ENCODE data around the gene CRYBB1. TPM values are rescaled to one million over a fixed set of nuclear protein-coding genes. Genes with fewer than 3 reads are reported as not detected.
"Not testable (repeated sequence)": the region's sequence is repeated elsewhere in the genome, so short reads cannot be mapped to it uniquely, and the experiment has no call there.

The CRYBB1 gene
- polyA plus RNA-seq, 1 donor, result 1.1 TPM

DNA sequence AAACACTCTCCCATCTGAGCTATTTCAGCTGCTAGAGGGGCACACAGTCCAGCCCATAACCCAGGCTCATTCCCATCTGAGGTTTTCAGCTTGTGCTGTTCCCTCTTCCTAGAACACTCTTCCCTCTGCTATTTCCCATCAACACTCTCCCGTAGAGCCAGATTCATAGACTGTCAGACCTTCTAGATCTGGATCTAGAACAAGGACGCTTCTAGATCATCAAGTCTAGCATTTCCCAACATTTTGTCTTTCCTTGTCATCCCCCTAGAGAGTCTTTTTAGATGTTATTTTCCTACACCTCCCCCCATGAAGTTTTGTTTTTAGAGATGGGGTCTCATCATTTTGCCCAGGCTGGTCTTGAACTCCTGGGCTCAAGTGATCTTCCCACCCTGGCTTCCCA lies 17.3 kb upstream of the CRYBB1 start:
- no peak for DNase-seq

DNA sequence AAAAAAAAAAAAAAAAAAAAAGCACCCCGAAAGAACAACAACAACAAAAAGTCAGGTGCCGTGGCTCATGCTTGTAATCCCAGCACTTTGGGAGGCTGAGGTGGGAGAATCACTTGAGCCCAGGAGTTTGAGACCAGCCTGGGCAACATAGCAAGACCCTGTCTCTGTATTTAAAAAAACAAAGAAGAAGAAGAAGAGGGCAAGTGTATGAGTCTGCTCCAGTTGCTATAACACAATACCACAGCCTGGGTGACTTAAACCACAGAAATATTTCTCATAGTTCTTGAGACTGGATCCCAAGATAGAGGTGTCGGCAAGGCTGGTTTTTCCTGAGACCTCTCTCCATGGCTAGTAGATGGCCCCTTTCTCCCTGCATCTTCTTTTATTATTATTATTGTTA lies 16.4 kb upstream of the CRYBB1 start:
- no peak for DNase-seq

DNA sequence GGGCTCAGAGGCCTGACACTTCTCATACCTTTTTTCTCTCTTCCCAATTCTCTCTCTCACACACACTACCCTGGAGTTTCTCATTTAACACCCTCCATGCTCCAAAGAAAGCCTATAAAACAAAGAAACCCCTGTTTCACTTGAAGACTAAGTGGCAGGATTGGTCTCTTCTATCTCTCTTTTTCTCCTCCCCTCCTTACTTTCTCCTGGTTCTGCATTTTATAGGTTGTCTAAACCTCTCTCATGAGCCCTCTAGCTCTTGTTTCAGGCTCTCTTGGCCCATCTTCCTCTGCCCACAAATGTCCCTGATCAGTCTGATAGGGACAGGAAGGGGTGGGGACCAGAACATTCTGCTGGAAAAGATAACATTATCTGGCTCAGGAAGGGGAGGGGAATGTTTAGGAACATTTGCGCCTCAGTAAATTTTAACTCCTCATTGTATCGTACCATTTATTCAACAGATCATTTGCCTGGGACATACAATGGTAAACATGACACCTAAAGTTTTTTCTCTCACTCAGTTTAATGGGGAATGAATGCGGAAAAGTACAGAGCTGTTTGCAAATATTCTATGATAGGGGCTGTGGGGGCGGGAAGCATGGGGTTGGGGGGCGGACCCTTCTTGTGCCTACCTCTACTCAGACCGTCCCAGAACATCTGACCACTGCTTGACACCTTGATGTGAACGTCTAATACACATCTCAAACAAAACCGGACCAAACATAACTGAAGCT lies 14.8 kb upstream of the CRYBB1 start:
- DNase-seq, result no peak

DNA sequence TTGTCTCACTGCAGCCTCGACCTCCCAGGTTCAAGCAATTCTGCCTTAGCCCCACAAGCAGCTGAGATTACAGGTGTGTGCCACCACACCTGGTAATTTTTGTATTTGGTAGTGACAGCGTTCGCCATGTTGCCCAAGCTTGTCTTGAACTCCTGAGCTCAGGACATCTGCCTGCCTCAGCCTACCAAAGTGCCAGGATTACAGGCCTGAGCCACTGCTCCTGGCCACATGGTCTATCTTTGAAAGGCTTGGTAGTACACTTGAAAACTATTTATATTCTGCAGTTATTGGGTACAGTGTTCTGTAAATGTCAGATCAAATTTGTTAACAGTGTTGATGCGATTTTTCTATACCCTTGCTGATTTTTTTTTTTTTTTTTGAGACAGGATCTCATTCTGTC lies 13.5 kb upstream of the CRYBB1 start:
- no peak for DNase-seq

- no peak for DNase-seq
Observed at GRCh38 chr22:26629988-26630761, 12.3 kb upstream of the CRYBB1 start.

GRCh38 chr22:26624803-26625202 lies 7.0 kb upstream of the CRYBB1 start:
- DNase-seq, result no peak

- DNase-seq, result no peak
Observed at GRCh38 chr22:26623984-26624383, 6.2 kb upstream of the CRYBB1 start.

DNA sequence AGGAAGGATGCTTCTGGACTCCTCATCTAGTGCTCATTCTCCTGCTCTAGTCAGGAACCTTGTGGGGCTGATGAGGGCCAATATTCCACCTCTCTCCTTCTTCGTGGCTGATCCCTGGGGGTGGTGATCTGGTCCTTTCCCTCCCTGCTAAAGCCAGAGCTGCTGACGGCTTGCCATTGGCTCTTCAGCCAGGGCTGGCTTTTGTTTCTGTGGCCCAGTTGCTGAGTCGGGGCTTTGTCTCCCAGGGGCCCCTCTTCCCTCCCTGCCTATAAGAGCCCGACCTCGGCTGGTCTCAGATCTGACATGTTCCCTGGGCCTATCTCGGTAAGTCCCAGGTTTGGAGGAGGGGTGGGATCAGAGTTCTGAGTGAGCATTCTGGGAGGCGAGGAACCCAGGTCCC lies 3.8 kb upstream of the CRYBB1 start, which contains the start of gene CRYBA4:
Gene CRYBA4 (plus strand): TSS at position 301 of the 400 bp plus-strand sequence. CDS start 634 bp downstream, outside the sequence.
- no peak for DNase-seq

- no peak for DNase-seq
Observed at GRCh38 chr22:26620197-26620596, 2.4 kb upstream of the CRYBB1 start.

DNA sequence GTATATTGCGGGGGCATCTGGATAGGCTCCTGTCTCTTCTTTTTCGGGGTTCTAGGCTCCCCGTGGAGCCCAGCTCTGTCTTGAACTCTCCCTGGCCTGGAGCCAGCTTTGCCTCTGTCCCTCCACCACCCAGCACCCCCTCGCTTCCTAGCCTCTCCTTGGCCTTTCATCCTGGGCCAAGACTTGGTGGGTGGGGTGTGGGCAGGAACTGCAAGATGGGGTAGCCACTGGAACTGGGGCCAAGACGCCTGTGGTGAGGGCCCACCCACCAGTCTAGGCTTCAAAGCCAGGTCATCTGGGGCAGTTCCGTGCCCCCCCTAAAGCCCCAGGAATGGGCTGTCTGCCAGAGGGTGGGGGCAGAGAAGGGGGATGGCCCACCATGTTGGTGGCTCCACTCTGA lies 1.7 kb upstream of the CRYBB1 start:
- no peak for DNase-seq

GRCh38 chr22:26618455-26618854 lies 628 bp upstream of the CRYBB1 start:
- DNase-seq, result no peak

GRCh38 chr22:26616650-26617049 lies 1.2 kb downstream of the CRYBB1 start:
- no peak for DNase-seq

GRCh38 chr22:26615830-26616435 lies 1.9 kb downstream of the CRYBB1 start:
- DNase-seq, result no peak

- no peak for DNase-seq
Observed at GRCh38 chr22:26615149-26615548, 2.7 kb downstream of the CRYBB1 start.

- DNase-seq, result no peak
Observed at GRCh38 chr22:26614322-26614721, 3.5 kb downstream of the CRYBB1 start.

DNA sequence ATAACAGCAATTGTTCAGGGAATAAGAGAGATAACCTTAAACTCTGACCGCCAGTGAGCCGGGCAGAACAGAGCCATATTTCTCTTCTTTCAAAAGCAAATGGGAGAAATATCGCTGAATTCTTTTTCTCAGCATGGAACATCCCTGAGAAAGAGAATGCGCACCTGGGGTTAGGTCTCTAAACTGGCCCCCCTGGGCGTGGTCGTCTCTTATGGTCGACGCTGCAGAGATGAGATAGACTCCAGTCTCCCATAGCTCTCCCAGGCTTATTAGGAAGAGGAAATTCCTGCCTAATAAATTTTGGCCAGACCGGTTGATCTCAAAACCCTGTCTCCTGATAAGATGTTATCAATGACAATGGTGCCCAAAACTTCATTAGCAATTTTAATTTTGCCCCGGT lies 4.1 kb downstream of the CRYBB1 start:
- DNase-seq, result not testable (repeated sequence)

DNA sequence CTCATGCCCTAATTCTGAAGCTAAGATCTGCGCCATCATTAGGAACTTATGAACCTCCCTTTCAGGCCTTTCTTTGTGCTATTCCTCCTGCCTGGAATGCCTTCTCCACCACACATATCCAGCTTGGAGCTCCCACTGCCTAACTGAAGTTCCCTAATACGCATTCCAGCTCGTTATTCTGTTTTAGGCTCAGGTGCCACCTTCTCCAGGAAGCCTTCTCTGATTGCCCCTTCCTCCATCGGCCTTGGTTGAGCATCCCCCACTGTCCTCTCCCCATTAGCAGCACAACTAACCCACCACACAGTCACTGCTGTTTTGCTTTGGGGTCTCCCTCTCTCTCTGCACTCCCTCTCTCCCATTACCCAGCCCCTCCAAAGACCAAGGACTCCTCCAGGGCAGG lies 5.2 kb downstream of the CRYBB1 start:
- DNase-seq, result no peak

GRCh38 chr22:26610996-26611395 lies 6.8 kb downstream of the CRYBB1 start:
- no peak for DNase-seq

- DNase-seq, result no peak
Observed at GRCh38 chr22:26610072-26610958, 7.5 kb downstream of the CRYBB1 start.

GRCh38 chr22:26609287-26609686 lies 8.5 kb downstream of the CRYBB1 start:
- DNase-seq, result no peak

- DNase-seq, result no peak
Observed at GRCh38 chr22:26608129-26608528, 9.7 kb downstream of the CRYBB1 start.

- DNase-seq, result no peak
Observed at GRCh38 chr22:26606611-26607010, 11.2 kb downstream of the CRYBB1 start.

DNA sequence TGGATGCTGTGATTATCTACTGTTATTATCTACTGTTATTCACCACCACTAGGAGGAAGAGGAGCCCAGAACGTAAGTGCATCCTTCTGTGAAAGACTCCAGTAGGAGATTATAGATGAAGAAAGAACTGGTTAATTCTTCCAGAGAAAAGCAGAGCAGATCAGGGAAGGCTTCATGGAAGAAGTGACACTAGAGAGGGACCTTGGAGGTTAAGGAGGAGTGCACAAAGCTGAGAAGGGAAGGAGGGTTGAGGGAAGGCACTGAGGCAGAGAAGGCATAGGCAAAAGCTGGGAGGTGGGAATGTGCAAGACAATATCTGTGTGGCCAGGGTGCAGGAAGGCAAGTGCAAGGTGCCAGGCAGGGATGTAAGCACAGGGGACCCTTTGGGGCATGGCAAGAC lies 13.5 kb downstream of the CRYBB1 start:
- no peak for DNase-seq

All from hindlimb muscle (tissue), 1 donor.